Neural progenitor cell (in vitro differentiated cells): ENCODE data around the gene GIGYF2.

Experiments
- CTCF ChIP-seq: fragments of 200-600 bp; sonication (generic); IDR thresholded peaks from 2 replicates; pipeline ENCODE4 v1.5.1; 2017; ENCODE audit warnings: antibody characterized with exemption, mild to moderate bottlenecking
- EZH2 ChIP-seq: fragments of 200-600 bp; sonication (generic); IDR thresholded peaks from 2 replicates; pipeline ENCODE4 v1.6.1; 2017; ENCODE audit warnings: antibody characterized with exemption, mild to moderate bottlenecking, moderate library complexity

GRCh38 chr2:232877940-232878511, 180.9 kb downstream of the GIGYF2 start:
- TF ChIP-seq CTCF, result no peak
- TF ChIP-seq EZH2, result no peak
